Mesenteric fat pad (tissue), 1 donor: Measurements from ENCODE around the gene DGCR8. TPM values are rescaled to one million over a fixed set of nuclear protein-coding genes. Genes with fewer than 3 reads are reported as not detected.
"Not testable (repeated sequence)": the region's sequence is repeated elsewhere in the genome, so short reads cannot be mapped to it uniquely, and the experiment has no call there.

Experiments used
- DNase-seq: peaks from one replicate; pipeline ENCODE4 v3.0.0-alpha.2; 2020; ENCODE audit warnings: low spot score
- total RNA-seq: library from RNA; stranded (reverse); fragmentation: NEBNext Ultra II Directional; extraction: Animal tissue kit (Norgen Biotek cat#: 25700); gene quantifications from one replicate; pipeline ENCODE4 v1.2.1, GENCODE V29; 2021
- donor health status: DM: yes; HTN: yes; CAD: no.

The DGCR8 gene
- total RNA-seq, 1 donor from 2014 or later: 29.7 TPM

GRCh38 chr22:20065896-20066616 is 14.0 kb upstream of the DGCR8 start:
- no peak for DNase-seq

- DNase-seq: no peak
These were observed 13.2 kb upstream of the DGCR8 start for GRCh38 chr22:20066617-20067383.

- not testable (repeated sequence) for DNase-seq
These were observed 12.7 kb upstream of the DGCR8 start for GRCh38 chr22:20067384-20067682.

DNA sequence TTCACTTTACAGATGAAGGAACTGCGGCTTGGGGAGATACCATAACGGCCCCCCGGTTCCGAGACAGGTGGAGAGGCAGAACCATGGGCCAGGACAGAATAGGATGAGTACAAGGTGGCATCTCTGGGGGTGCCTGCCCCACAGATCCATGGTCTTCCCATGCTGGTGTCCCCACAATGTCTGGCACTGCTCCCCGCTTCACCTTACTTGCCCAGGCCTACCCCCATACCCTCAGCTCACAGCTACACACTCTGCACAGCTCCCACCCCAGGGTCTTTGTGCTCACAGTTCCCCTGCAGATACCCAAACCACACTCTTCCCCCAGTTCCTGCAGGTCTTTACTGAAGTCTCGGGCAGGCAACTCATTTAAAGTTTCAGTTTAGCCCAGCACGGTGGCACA is 11.4 kb upstream of the DGCR8 start:
- DNase-seq: no peak

DNA sequence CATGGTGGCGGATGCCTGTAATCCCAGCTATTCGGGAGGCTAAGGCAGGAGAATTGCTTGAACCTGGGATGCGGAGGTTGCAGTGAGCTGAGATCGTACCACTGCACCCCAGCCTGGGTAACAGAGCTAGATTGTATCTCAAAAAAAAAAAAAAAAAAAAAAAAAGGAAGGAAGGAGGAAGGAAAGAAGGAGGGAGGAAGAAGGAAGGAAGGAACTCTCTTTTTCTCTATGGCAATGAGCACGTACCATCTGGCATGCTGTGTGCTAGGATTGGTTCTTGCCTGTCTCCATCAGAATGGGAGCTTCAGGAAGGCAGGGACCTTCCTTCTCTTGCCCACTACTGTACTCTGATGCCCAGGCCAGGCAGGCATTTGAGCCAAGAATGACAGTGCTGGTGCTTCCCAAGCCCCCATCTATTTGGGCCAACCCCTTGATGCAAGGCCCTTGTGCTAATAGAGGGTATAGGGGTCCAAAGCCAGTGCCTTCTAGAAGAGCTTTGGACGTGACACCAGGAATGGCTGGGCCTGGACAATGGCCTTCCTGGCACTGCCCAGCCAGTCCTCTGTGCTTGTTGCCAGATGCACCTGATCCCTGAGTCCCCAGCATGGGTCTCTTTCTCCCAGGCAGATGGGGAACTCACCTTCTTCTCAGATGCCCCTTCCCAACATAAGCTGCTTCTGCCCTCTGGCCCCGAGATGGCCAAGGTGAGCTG is 10.6 kb upstream of the DGCR8 start:
- no peak for DNase-seq

- no peak for DNase-seq
These were observed 8.5 kb upstream of the DGCR8 start for GRCh38 chr22:20071524-20071972.

- DNase-seq: no peak
These were observed 3.3 kb upstream of the DGCR8 start for GRCh38 chr22:20076627-20077172.

GRCh38 chr22:20080445-20080775 is 369 bp downstream of the DGCR8 start:
- no peak for DNase-seq

DNA sequence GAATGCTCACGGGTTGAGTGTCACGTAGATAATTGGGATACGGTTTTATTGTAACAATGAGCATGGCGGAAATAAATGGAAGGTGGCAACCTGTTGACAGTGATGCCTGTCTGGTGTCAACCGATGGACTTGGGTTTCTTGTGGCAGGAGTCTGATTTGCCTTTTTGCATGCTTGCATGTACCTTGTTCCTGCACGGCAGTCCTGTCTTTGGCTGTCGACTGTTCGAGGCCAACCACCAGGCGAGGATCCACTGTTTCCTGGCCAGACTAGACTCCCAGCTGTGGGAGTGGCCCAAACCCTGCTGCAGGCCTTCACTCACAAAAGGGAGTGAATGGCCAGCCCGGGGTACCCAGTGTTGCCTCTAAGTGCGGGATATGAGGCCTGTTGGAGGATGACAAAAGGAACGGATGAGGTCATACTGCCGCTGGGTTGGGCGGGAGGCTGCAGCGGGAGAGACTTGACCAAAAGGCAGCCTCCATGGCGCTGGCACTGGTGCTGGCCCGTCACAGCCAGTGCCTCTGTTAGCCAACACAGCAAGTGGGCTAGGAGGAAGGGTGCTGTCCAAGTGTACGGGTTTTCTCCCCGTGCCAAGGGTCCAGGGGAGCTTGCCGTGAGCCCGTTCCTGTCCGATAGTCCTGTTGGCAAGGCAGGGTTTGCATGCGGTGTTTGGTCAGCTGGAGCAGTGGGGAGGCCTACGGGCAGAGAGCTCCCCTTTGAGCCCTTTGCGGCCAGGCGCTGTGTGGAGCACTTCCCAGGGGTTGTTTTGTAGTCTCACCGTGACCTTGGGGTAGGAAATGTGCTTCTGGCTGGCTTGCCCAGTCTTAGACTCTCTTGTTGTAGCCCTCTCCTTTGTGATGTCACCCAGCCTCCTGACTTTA is 974 bp downstream of the DGCR8 start:
- DNase-seq: no peak

GRCh38 chr22:20083157-20083890 is 3.3 kb downstream of the DGCR8 start:
- DNase-seq: no peak

DNA sequence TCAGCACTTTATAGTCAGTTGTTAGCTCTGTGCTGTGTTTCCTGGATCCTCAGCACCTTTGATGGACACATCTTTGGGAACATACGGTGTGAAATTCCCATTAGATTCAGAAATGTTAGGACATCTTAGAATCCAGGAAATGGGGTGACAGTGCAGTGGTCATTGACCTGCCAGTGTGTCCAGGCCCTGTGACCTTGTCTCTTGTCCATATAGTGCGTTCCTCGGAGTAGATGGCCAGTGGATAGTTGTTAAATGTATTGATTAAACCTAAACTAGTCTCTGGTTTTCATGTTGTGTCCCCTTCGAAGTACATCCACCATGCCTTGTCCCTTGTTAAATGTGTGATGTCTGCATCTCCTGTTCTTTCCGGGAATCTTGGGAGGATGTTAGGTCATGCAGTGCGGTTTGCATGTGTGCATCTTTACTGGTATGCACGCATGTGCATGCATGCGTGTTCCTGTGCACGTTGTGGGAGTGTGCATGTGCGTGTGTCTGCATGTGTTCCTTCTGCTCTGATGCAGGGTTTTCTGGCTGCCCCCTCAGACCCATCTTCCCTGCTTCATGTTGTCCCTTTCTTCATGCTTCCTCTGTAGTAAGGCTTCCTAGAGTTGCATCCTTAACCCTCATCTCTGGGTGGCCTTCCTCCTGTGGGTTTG is 4.0 kb downstream of the DGCR8 start:
- DNase-seq: no peak

- no peak for DNase-seq
These were observed 4.7 kb downstream of the DGCR8 start for GRCh38 chr22:20084547-20085413.

GRCh38 chr22:20085651-20086050 is 5.6 kb downstream of the DGCR8 start:
- DNase-seq: no peak

DNA sequence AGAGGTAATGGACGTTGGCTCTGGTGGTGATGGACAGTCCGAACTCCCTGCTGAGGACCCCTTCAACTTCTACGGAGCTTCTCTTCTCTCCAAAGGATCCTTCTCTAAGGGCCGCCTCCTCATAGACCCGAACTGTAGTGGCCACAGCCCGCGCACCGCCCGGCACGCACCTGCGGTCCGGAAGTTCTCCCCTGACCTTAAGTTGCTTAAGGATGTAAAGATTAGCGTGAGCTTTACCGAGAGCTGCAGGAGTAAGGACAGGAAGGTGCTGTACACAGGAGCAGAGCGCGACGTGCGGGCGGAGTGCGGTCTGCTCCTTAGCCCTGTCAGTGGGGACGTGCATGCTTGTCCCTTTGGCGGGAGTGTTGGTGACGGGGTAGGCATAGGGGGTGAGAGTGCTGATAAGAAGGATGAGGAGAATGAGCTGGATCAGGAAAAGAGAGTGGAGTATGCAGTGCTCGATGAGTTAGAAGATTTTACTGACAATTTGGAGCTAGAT is 6.1 kb downstream of the DGCR8 start:
- DNase-seq: no peak

DNA sequence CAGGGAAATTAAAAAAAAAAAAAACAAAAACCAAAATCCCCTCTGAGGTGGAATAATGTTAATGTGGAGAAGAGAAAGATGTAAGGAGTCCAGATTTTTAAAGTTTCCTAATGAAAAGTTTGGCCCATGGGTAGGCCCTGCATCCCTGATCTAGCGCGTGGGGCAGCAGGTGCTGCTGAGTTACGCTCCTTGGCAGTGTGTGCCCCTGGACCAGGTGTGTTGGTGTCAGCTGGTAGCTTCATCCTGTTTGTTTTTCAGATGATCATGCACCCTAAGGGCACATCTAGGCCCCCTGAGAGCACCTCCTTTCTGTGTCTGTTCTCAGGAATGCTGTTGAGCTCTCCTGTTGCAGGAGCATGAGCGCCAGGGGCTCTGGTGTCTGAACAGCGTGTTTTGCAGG is 6.7 kb downstream of the DGCR8 start:
- DNase-seq: no peak

GRCh38 chr22:20087319-20088262 is 7.5 kb downstream of the DGCR8 start:
- DNase-seq: no peak

DNA sequence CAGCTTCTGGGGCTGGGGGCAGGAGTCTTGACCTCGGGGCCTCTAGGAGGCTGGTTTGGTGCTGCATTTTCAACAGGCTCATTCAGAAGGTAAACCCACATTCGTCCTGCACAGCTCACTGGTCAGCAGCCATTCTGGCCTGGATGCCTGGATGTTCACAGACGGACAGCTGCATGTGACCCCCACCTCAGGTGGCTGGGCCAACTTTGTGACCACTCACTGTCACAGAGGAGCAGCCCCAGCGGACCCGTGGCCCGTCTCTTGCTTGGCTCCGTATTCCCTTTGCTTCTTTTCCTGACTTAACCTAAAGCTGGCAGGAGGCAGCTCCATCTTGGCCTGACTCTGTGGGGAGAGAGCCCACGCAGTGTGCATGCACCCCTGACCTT is 8.2 kb downstream of the DGCR8 start:
- no peak for DNase-seq
